ENCODE measurements around the gene SLC25A12. TPM values are rescaled to one million over a fixed set of nuclear protein-coding genes. Genes with fewer than 3 reads are reported as not detected.

Gene SLC25A12
- total RNA-seq, 2 experiments from 2014 or later, result 28.1 to 32.3 TPM

- H3K4me3 ChIP-seq (ENCODE audit: low read depth, low read length, poor library complexity, severe bottlenecking), result no peak overlapping the region
- TF ChIP-seq CTCF (conservative IDR thresholded peaks at IDR 0.05; ENCODE audit: low read length) (no peak), EZH2phosphoT487 (IDR thresholded peaks at IDR 0.05; ENCODE audit: borderline replicate concordance, low read depth, low read length) (no peak)
- ChIA-PET CTCF (ENCODE audit: unreplicated experiment) (no interaction called here), POLR2A (no interaction called here)
- no peak overlapping the region for H2AFZ ChIP-seq (ENCODE audit: low read length)
- no peaks in the 10 kb centered on the region for H4K20me1 ChIP-seq (ENCODE audit: insufficient read depth, low read length)
- DNase-seq (ENCODE audit: low spot score), result no peak
- H3K27ac ChIP-seq (ENCODE audit: low read depth, low read length, poor library complexity, severe bottlenecking), result no peak overlapping the region
- H3K4me2 ChIP-seq (ENCODE audit: low read length), result no peak overlapping the region
- intact Hi-C loops (cut with micrococcal nuclease; ENCODE audit: unreplicated experiment), result no loop called here
- H3K4me1 ChIP-seq (ENCODE audit: insufficient read depth, low read length, poor library complexity, severe bottlenecking), result no peaks in the 10 kb centered on the region
- no TSS peak for BruUV-seq (replicated peaks)
- no peaks in the 10 kb centered on the region for H3K9me2 ChIP-seq (ENCODE audit: insufficient read depth, low read length)
- H3K36me3 ChIP-seq (ENCODE audit: insufficient read depth, low read length), result peaks cover 59% of the 10 kb centered on the region
- H3K9me3 ChIP-seq (ENCODE audit: low read length), result no peaks in the 10 kb centered on the region
- H3K79me2 ChIP-seq (ENCODE audit: insufficient read depth, low read depth, low read length), result no peaks in the 10 kb centered on the region
Measured at GRCh38 chr2:171822525-171823322, 71.3 kb downstream of the SLC25A12 start.

GRCh38 chr2:171819453-171819852, 74.6 kb downstream of the SLC25A12 start:
- CTCF ChIA-PET (ENCODE audit: unreplicated experiment), result no interaction called here
- POLR2A ChIA-PET, result interaction anchor here (0.5 to 0.6 kb wide), 2 partner anchors 800 to 1503 kb away, joined by 4 read pairs; no protein-coding TSS in a partner anchor
- no TSS peak for BruUV-seq (replicated peaks)
- intact Hi-C loops (cut with micrococcal nuclease; ENCODE audit: unreplicated experiment), result no loop called here
- peaks cover 48% of the 10 kb centered on the region; the same call in 1 of the 2 replicates for H3K36me3 ChIP-seq (ENCODE audit: insufficient read depth, low read length)
- no peaks in the 10 kb centered on the region for H4K20me1 ChIP-seq (ENCODE audit: insufficient read depth, low read length)
- no peak overlapping the region for H2AFZ ChIP-seq (ENCODE audit: low read length)
- no peak overlapping the region for H3K4me2 ChIP-seq (ENCODE audit: low read length)
- no peak for TF ChIP-seq CTCF (conservative IDR thresholded peaks at IDR 0.05; ENCODE audit: low read length)
- no peak for TF ChIP-seq EZH2phosphoT487 (IDR thresholded peaks at IDR 0.05; ENCODE audit: borderline replicate concordance, low read depth, low read length)
- DNase-seq (ENCODE audit: low spot score), result no peak
- no peaks in the 10 kb centered on the region for H3K9me2 ChIP-seq (ENCODE audit: insufficient read depth, low read length)
- H3K79me2 ChIP-seq (ENCODE audit: insufficient read depth, low read depth, low read length), result no peaks in the 10 kb centered on the region
- no peaks in the 10 kb centered on the region for H3K9me3 ChIP-seq (ENCODE audit: low read length)
- H3K4me1 ChIP-seq (ENCODE audit: insufficient read depth, low read length, poor library complexity, severe bottlenecking), result no peaks in the 10 kb centered on the region
- no peak overlapping the region for H3K4me3 ChIP-seq (ENCODE audit: low read depth, low read length, poor library complexity, severe bottlenecking)
- H3K27ac ChIP-seq (ENCODE audit: low read depth, low read length, poor library complexity, severe bottlenecking), result no peak overlapping the region

GRCh38 chr2:171814883-171815282, 79.2 kb downstream of the SLC25A12 start:
- ChIA-PET CTCF (ENCODE audit: unreplicated experiment) (no interaction called here), POLR2A (interaction anchor here (0.7 kb wide), 1 partner anchor 1439 kb away, joined by 3 read pairs; no protein-coding TSS in a partner anchor)
- Histone ChIP-seq H3K4me3 (ENCODE audit: low read depth, low read length, poor library complexity, severe bottlenecking) (no peak overlapping the region), H3K36me3 (ENCODE audit: insufficient read depth, low read length) (peaks cover 71% of the 10 kb centered on the region), H3K79me2 (ENCODE audit: insufficient read depth, low read depth, low read length) (no peaks in the 10 kb centered on the region), H3K27ac (ENCODE audit: low read depth, low read length, poor library complexity, severe bottlenecking) (no peak overlapping the region), H3K4me1 (ENCODE audit: insufficient read depth, low read length, poor library complexity, severe bottlenecking) (no peaks in the 10 kb centered on the region), H4K20me1 (ENCODE audit: insufficient read depth, low read length) (no peaks in the 10 kb centered on the region), H3K9me3 (ENCODE audit: low read length) (no peaks in the 10 kb centered on the region), H2AFZ (ENCODE audit: low read length) (no peak overlapping the region), H3K9me2 (ENCODE audit: insufficient read depth, low read length) (no peaks in the 10 kb centered on the region), H3K4me2 (ENCODE audit: low read length) (no peak overlapping the region)
- intact Hi-C loops (cut with micrococcal nuclease; ENCODE audit: unreplicated experiment), result no loop called here
- no peak for DNase-seq (ENCODE audit: low spot score)
- BruUV-seq (replicated peaks), result no TSS peak
- TF ChIP-seq EZH2phosphoT487 (IDR thresholded peaks at IDR 0.05; ENCODE audit: borderline replicate concordance, low read depth, low read length) (no peak), CTCF (conservative IDR thresholded peaks at IDR 0.05; ENCODE audit: low read length) (no peak)

Data from OCI-LY7 (cell line).